ENCODE results near the gene CFAP97D1. TPM values are rescaled to one million over a fixed set of nuclear protein-coding genes. Genes with fewer than 3 reads are reported as not detected.

The CFAP97D1 gene
- under 1 TPM in 1 of 4 donors, not detected in 3; 0.19 TPM for total RNA-seq

DNA sequence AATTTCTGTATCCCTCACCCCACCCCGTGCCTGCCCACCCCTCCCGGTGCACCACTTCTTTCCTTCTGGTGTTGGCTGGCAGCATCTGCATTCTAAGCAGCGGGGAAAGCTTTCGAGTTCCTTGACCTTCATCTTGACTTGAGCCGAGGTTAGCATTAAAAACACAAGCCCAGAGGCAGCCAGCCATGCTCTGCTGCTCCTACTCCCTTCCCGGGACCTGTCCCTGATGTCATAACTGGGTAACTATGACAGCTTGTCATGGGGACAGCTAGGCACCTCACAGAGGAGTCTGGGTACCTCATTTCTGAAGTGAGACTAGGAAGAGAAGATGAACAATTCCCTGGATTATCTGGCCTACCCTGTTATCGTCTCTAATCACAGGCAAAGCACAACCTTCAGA is at the start of gene CFAP97D1:
Gene CFAP97D1 (plus strand): TSS at position 301 of the 400 bp plus-strand sequence. CDS start 28 bp downstream, at position 329.
- DNase-seq (ENCODE audit: extremely low spot score), result no peak
- Histone ChIP-seq H3K4me1 (peaks cover 29 to 41% (median 36%) of the 10 kb centered on the region in 4 donors), H3K27me3 (no peaks in the 10 kb centered on the region), H3K27ac (replicated peaks in 1 of 4) (peak within 1 kb of the TSS; percentile 97 to 100 (median 100)), H3K9me3 (no peaks in the 10 kb centered on the region), H3K4me3 (peak within 1 kb of the TSS; percentile 87 to 99 (median 91)), H3K36me3 (peaks cover 0 to 17% (median 8%) of the 10 kb centered on the region in 4 donors)
- TF ChIP-seq POLR2AphosphoS5 (IDR thresholded peaks at IDR 0.05) (no peak), EP300 (IDR thresholded peaks at IDR 0.05) (no peak), POLR2A (IDR thresholded peaks at IDR 0.05; ENCODE audit: low read depth) (no peak)
- TF ChIP-seq, protein P1, sequence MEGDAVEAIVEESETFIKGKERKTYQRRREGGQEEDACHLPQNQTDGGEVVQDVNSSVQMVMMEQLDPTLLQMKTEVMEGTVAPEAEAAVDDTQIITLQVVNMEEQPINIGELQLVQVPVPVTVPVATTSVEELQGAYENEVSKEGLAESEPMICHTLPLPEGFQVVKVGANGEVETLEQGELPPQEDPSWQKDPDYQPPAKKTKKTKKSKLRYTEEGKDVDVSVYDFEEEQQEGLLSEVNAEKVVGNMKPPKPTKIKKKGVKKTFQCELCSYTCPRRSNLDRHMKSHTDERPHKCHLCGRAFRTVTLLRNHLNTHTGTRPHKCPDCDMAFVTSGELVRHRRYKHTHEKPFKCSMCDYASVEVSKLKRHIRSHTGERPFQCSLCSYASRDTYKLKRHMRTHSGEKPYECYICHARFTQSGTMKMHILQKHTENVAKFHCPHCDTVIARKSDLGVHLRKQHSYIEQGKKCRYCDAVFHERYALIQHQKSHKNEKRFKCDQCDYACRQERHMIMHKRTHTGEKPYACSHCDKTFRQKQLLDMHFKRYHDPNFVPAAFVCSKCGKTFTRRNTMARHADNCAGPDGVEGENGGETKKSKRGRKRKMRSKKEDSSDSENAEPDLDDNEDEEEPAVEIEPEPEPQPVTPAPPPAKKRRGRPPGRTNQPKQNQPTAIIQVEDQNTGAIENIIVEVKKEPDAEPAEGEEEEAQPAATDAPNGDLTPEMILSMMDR (IDR thresholded peaks at IDR 0.05), result no peak
- intact Hi-C loops (cut with DNase I), result loop anchor here (5.0 kb wide), 2 partner anchors 52 to 67 kb away; partner anchors contain the start of genes CD300LG and MPP3
- WGBS, result 78% methylated on average over 6 of the region's 7 CpGs

DNA sequence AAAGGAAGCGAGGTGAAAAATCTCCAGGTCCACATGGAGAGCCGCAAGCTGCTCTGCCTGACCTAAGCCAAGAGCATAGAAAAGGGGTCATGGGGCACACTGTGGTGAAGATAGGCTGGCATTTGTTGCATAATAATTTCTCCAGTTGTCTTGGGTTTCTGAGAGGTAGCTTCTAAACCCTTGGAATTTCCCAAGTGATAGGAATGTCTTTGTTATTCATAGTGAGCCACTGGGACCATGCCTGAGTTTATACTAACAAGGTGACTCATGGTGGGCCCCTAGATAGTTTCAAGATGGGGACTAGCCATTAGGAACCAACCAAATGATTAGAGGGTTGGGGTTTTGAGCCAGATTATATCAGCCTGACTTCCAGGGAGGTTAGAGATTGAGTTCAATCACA is 47.3 kb upstream of the CFAP97D1 start:
- Histone ChIP-seq H3K36me3 (no peaks in the 10 kb centered on the region), H3K9me3 (no peaks in the 10 kb centered on the region), H3K4me1 (peaks cover 0 to 6% (median 1%) of the 10 kb centered on the region in 4 donors), H3K4me3 (no peak overlapping the region), H3K27ac (replicated peaks in 1 of 4) (no peak overlapping the region), H3K27me3 (no peaks in the 10 kb centered on the region)
- 97% methylated on average over 2 of the region's 2 CpGs for WGBS
- TF ChIP-seq POLR2A (IDR thresholded peaks at IDR 0.05; ENCODE audit: low read depth), result no peak
- TF ChIP-seq EP300 (IDR thresholded peaks at IDR 0.05), result no peak
- TF ChIP-seq POLR2AphosphoS5 (IDR thresholded peaks at IDR 0.05), result no peak
- TF ChIP-seq, protein P1 (IDR thresholded peaks at IDR 0.05), result no peak
- DNase-seq (ENCODE audit: extremely low spot score), result no peak
- intact Hi-C loops (cut with DNase I), result no loop called here

DNA sequence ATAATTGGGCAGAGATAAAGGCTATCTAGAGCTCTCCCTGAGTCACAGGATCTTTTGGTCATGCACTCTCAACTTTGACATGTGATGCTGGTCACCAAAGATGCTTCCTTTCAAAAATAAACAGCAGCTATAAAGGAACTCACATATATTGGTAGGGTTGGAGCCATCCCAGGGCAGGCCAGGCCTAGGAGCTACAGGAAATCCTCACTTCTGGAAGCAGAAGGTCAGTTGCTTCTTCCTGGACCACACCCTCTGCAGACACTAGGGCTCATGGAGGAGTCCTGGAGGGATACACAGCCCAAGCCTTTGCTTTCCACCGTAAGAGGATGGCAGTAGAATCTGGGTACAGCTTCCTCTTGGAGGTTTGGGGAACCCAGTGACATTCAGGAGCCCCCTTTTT is 46.3 kb upstream of the CFAP97D1 start:
- Histone ChIP-seq H3K4me1 (peaks cover 0 to 6% (median 1%) of the 10 kb centered on the region in 4 donors), H3K36me3 (no peaks in the 10 kb centered on the region), H3K27me3 (no peaks in the 10 kb centered on the region), H3K9me3 (no peaks in the 10 kb centered on the region), H3K4me3 (no peak overlapping the region), H3K27ac (replicated peaks in 1 of 4) (no peak overlapping the region)
- no peak for DNase-seq (ENCODE audit: extremely low spot score)
- intact Hi-C loops (cut with DNase I), result no loop called here
- TF ChIP-seq, protein P1 (IDR thresholded peaks at IDR 0.05), result no peak
- WGBS, result 79% methylated on average over 1 of the region's 1 CpG

DNA sequence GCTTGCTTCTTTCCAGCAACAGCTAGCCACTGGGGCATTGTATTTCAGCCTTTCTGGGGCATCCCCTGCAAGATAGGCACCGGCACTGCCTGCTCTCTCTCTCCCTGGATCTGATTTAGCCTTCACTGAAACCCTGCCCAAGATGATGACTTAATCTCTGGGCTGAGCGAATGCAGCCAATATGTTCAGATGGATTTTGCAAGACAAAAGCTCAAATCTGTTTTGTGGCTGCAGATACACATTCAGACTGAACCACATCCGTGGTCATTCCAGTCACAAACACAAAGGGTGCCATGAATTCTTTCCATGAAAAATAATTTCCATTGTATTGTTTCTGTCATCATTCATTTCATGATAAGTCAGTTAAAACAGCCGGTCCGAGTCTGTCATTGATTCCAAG is 45.9 kb upstream of the CFAP97D1 start:
- Histone ChIP-seq H3K27me3 (no peaks in the 10 kb centered on the region), H3K36me3 (no peaks in the 10 kb centered on the region), H3K27ac (replicated peaks in 1 of 4) (no peak overlapping the region), H3K4me1 (peaks cover 0 to 6% (median 1%) of the 10 kb centered on the region in 4 donors), H3K9me3 (no peaks in the 10 kb centered on the region), H3K4me3 (no peak overlapping the region)
- no peak for DNase-seq (ENCODE audit: extremely low spot score)
- intact Hi-C loops (cut with DNase I), result no loop called here
- TF ChIP-seq, protein P1 (IDR thresholded peaks at IDR 0.05), result no peak
- TF ChIP-seq POLR2A (IDR thresholded peaks at IDR 0.05; ENCODE audit: low read depth) (no peak), POLR2AphosphoS5 (IDR thresholded peaks at IDR 0.05) (no peak), EP300 (IDR thresholded peaks at IDR 0.05) (no peak)
- WGBS, result 65% methylated on average over 5 of the region's 5 CpGs

DNA sequence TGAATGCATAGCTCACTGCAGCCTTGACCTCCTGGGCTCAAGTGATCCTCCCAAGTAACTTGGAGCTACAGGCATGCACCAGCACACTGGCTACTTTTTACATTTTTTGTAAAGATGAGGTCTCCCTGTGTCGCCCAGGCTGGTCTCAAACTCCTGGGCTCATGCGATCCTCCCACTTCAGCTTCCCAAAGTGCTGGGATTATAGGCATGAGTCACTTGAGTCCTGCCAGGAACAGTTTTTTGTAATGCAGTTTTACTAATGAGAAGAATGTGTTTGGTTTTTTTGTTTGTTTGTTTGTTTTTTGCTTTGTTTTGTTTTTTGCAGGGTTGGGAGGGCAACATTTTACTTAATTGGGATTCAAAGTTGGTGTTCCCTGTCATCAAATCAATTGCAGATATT is 43.8 kb upstream of the CFAP97D1 start:
- intact Hi-C loops (cut with DNase I), result no loop called here
- H3K9me3 ChIP-seq, result no peaks in the 10 kb centered on the region
- H3K36me3 ChIP-seq, result no peaks in the 10 kb centered on the region
- DNase-seq (ENCODE audit: extremely low spot score), result no peak
- TF ChIP-seq, protein P1 (IDR thresholded peaks at IDR 0.05), result no peak
- TF ChIP-seq EP300 (IDR thresholded peaks at IDR 0.05) (no peak), POLR2AphosphoS5 (IDR thresholded peaks at IDR 0.05) (no peak), POLR2A (IDR thresholded peaks at IDR 0.05; ENCODE audit: low read depth) (no peak)
- no peak overlapping the region for H3K4me3 ChIP-seq
- H3K27ac ChIP-seq (replicated peaks in 1 of 4), result no peak overlapping the region
- H3K27me3 ChIP-seq, result no peaks in the 10 kb centered on the region
- peaks cover 0 to 6% (median 1%) of the 10 kb centered on the region in 4 donors for H3K4me1 ChIP-seq
- 89% methylated on average over 2 of the region's 2 CpGs for WGBS
